OCI-M2 (cell line): ENCODE results near the gene HMG20B.

ENCODE experiments used
- DNase-seq: peaks from one replicate; lab custom pipeline; 2025; ENCODE audit not compliant: unreplicated experiment; lab: John Stamatoyannopoulos, UW

Gene HMG20B

DNA sequence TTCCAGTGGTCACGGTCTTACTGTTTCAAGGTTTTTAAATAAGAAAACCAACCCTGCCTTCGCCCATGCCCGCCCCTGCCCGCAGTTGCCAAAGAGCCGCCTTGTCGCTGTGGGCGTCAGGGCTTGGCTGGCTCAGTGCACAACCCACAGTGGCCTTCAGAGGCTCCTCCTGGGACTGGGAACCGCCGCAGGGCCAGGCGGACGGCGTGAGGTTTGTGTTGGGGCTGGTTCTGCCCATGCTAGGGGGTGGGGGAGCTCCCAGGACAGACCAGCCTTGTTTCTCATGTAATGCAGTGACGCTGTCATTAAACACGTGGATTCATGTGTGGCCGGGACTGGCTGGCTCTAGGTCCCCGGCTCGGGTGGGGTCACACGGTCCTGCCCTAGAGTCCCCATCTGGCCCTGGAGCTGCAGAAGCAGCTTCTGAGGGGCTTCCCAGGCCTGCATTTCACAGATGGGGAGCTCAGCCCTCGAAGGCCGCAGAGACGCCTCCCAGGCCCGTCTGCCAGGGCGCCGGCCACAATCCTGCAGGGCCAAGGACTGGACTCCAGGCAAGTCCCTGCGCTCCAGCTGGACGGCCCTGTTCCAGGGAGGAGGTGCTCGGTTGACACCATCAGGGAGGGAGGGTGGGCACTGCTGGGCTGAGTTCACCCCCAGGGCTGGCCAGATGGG lies 36.2 kb upstream of the HMG20B start:
- no peak for DNase-seq

DNA sequence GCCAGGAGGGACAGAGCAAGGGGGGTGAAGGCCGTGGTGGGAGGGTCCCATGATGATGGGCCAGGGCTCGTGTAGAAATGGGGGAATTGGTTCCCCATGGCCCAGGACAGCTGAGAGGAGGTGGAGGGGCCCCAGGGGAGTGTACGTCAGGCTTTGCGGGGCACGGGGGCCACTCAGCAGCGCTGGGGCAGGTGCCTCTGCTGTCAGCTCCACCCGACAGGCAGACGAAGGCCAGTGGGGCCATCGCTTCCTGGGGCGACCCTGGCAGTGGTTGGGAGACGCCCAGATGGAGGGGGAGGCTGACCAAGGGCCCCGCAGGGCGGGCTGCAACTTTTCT lies 35.7 kb upstream of the HMG20B start:
- DNase-seq = no peak

DNA sequence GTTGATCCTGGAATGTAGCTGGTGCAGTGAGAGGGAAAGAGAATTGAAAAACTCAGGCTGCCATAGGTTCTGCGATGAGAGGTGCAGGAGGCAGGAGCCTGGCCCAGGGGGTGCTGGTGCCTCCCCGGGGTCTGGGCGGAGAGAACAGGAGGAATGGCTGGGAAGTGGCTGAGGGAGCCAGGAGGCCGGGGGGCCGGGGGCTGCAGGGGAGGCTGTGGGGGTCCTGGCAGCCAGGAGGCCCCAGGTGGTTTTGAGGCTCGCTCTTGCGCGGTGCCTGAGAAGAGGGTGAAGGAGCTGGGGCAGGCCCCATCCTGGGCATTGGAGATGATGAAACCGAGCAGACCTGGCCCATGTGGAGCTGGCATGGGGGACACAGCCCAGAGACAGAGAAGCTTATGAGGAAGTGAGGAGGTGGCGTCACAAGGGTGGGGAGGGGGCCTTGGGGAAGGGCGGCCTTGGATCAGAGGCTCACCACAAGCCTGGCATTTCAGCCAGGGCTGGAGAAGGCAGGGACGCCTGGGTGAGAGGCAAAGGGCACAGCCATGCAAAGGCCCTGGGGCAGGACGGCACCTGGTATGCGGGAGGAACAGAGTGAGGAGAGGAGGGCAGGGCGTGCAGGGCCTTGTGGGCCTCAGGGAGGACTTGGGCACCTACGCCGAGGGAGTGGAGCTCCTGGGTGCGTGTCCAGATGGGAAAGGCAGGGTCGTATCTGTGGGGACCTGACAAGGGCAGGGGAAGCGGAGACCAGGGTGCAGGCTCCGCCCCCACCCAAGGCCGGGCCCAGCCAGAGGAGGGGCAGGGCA lies 35.1 kb upstream of the HMG20B start:
- no peak for DNase-seq

GRCh38 chr19:3538258-3538929 lies 34.4 kb upstream of the HMG20B start:
- no peak for DNase-seq

GRCh38 chr19:3538965-3539755 lies 33.6 kb upstream of the HMG20B start, which contains the start of gene TEKTIP1:
TSS of gene TEKTIP1 (plus strand) at chr19:3539174. CDS start at chr19:3539178, 4 bp downstream.
- DNase-seq = no peak

DNA sequence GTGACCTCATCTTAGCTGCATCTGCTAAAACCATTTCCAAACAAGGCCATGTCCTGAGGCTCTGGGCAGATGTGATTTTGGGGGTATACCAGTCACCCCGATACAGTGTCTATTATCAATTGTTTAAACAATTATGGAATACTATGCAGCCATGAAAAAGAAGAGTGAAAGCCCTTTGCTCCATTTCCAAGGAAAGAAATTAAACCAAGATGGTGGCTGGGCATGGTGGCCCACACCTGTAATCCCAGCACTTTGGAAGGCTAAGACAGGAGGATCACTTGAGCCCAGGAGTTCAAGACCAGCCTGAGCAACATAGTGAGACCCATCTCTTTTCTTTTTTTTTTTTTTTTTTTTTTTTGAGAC lies 33.0 kb upstream of the HMG20B start:
- DNase-seq = no peak

- DNase-seq = no peak
Measured at GRCh38 chr19:3543150-3544057, 29.3 kb upstream of the HMG20B start.

DNA sequence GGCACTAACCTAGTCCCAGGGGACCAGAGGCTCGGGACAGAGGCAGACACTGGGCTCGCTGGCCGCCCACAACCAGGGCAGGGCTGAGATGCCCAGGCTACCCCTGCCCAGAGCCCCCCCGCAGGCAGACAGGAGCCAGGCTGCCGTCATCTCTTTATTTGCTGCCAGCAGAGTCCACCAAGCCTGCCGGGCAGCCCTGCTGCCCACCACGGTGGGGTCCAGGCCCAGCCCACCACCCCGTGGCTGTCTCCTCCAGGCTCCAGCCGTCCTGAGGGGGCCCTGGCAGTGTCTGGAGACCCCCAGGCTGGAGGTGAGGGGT lies 28.7 kb upstream of the HMG20B start:
- no peak for DNase-seq

DNA sequence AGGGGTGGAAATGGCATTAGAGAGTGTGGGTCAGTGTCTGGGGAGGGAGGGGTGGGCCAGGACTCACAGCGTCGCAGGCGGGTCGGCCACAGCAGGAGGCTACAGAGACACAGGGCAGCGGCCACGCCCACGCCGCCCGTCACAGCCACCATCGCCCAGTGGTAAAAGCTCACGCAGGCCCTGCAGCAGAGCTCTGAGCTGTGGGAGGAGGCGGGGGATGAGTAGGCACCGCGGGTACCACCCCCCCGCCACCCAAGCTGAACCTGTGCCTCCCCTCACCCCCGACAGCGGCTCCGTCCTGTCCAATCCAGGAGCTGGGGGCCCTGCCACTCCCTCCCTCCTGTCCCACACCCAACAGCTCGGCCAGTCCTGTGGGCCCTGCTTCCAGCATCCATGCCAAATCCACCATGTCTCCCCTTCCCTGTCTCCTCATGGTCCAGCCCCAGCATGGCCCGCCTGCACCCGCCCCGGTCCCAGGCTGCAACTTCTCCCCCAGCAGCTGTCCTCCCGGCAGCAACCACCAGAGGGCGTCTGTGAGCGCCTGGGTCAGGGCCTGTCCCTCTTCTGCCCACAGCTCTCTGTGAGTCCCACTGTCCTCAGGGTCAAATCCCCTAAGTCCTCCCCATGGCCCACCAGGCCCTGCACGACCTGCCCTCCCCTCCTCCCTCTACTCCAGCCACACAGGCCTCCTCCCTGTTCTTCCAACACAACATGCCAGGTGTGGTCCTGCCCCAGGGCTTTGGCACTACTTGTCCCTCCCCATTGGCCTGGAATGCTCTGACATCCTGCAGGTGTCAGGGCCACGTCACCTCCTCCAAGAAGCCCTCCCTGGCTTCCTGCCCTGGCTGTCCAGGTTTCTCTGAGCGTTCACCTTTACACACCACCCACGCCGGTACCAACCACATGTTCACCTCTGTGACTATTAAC lies 27.7 kb upstream of the HMG20B start:
- no peak for DNase-seq

GRCh38 chr19:3545669-3546034 lies 27.1 kb upstream of the HMG20B start:
- no peak for DNase-seq

DNA sequence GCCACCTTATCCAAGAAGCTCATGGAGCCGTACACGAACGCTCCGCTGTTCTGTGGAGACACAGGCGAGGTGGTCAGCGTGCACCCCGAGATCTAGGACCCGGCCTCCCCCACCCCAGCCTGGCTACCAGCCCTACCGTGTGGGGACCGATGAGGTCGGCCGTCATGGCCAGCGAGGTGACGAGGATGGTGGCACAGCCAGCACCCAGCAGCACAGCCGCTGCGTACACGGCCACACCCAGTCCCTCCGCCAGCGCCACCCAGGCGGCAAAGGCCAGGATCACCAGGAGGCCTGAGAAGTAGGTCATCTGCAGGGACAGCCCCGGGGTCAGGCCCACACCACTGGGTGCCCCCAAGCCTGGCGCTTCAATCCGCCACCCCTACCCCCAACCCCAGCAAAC lies 26.6 kb upstream of the HMG20B start:
- no peak for DNase-seq

DNA sequence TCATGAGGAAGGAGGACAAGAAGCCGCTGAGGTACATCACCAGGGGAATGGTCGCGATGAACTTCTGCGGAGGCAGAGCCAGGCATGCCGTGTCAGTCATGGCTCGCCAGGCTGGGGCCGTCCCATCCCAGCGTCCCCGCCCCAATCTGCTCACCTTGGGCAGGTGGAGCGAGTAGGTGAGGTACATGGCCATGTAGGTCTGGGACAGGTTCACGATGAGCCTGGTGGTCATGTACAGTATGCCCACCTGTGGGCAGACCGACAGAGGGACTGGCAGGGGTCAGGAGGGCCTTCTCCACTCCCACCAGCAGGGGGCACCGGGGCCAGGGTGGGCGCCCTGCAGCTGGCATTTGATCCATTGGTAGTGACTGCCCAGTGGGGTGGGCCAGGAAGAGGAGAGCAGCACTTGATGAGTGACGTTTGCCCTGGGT lies 25.4 kb upstream of the HMG20B start:
- no peak for DNase-seq

- DNase-seq = no peak
Measured at GRCh38 chr19:3547767-3548282, 24.9 kb upstream of the HMG20B start.

- no peak for DNase-seq
Measured at GRCh38 chr19:3548606-3549005, 24.1 kb upstream of the HMG20B start.

DNA sequence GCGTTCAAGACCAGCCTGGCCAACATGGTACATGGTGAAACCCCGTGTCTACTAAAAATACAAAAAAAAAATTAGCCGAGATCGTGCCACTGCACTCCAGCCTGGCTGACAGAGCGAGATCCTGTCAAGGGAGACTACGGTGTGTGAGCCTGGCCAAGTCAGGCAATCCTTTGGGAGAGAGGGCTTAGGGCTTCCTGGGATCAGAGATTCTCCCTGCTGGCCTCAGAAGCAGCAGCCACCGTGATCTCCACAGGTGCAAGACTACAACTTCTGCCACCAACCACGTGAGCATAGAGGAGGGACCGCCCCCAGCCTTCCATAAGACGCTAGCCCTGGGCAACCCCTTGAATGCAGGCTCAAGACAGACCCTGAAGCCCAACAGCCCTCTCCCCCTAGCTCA lies 22.9 kb upstream of the HMG20B start:
- DNase-seq = no peak

- DNase-seq = no peak
Measured at GRCh38 chr19:3550947-3551791, 21.6 kb upstream of the HMG20B start.

DNA sequence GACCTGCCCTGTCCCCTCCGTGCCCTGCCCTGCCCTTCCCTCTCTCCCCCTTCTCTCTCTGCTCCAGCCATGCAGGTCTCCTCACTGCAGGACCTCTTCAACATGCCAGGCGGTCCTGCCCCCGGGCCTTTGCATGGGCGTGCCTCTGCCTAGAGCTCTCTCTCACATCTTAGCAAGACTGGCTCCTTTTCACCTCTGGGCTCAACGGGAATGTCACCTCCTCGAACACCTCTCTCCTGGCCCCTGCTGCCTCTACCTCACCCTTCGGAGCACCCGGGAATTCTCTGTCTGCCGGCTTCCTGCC lies 21.0 kb upstream of the HMG20B start:
- no peak for DNase-seq

- DNase-seq = no peak
Measured at GRCh38 chr19:3554254-3555083, 18.3 kb upstream of the HMG20B start.
